Measurements from ENCODE around the gene LMBR1. TPM values are rescaled to one million over a fixed set of nuclear protein-coding genes. Genes with fewer than 3 reads are reported as not detected.

LMBR1 gene
- total and polyA plus RNA-seq, 2 donors (not counting 1 experiment from before 2014, with no cell fraction given): 30.8 to 41.6 TPM

- no peaks in the 10 kb centered on the region for H3K4me1 ChIP-seq (ENCODE audit: control insufficient read depth, extremely low read depth, insufficient read depth, low read length)
- no peak for DNase-seq (ENCODE audit: low read depth in 2 of 2)
- no peak overlapping the region for H3K9ac ChIP-seq (ENCODE audit: insufficient read depth, low read length)
- H3K4me3 ChIP-seq (replicated peaks in 1 of 4; ENCODE audit: control extremely low read depth in 1 of 4, insufficient read depth in 1 of 4, low read depth in 3 of 4, low read length in 4 of 4): no peak overlapping the region
- H2AFZ ChIP-seq (ENCODE audit: low read length): no peak overlapping the region
- TF ChIP-seq, protein P1, sequence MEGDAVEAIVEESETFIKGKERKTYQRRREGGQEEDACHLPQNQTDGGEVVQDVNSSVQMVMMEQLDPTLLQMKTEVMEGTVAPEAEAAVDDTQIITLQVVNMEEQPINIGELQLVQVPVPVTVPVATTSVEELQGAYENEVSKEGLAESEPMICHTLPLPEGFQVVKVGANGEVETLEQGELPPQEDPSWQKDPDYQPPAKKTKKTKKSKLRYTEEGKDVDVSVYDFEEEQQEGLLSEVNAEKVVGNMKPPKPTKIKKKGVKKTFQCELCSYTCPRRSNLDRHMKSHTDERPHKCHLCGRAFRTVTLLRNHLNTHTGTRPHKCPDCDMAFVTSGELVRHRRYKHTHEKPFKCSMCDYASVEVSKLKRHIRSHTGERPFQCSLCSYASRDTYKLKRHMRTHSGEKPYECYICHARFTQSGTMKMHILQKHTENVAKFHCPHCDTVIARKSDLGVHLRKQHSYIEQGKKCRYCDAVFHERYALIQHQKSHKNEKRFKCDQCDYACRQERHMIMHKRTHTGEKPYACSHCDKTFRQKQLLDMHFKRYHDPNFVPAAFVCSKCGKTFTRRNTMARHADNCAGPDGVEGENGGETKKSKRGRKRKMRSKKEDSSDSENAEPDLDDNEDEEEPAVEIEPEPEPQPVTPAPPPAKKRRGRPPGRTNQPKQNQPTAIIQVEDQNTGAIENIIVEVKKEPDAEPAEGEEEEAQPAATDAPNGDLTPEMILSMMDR (conservative IDR thresholded peaks at IDR 0.05 in 1 of 2, IDR thresholded peaks at IDR 0.05 in 1 of 2; ENCODE audit: low read depth in 1 of 2, low read length in 2 of 2): no peak
- no peak for TF ChIP-seq EZH2 (IDR thresholded peaks at IDR 0.05; ENCODE audit: low read length, missing control alignments)
- H3K9me3 ChIP-seq (ENCODE audit: control insufficient read depth, insufficient read depth, low read depth, low read length): no peaks in the 10 kb centered on the region
- no peak overlapping the region for H3K4me2 ChIP-seq (ENCODE audit: extremely low read depth, insufficient read depth, low read length)
- H4K20me1 ChIP-seq (ENCODE audit: control insufficient read depth, extremely low read depth, insufficient read depth, low read length): no peaks in the 10 kb centered on the region
- H3K27ac ChIP-seq (ENCODE audit: insufficient read depth, low read length): no peak overlapping the region
- no peaks in the 10 kb centered on the region for H3K27me3 ChIP-seq (ENCODE audit: control insufficient read depth, insufficient read depth, low read length)
- H3K79me2 ChIP-seq (ENCODE audit: control insufficient read depth, insufficient read depth, low read length): no peaks in the 10 kb centered on the region
- no peaks in the 10 kb centered on the region for H3K36me3 ChIP-seq (ENCODE audit: control insufficient read depth, insufficient read depth, low read length)
Measured at GRCh38 chr7:156739596-156739995, 153.4 kb downstream of the LMBR1 start.

DNA sequence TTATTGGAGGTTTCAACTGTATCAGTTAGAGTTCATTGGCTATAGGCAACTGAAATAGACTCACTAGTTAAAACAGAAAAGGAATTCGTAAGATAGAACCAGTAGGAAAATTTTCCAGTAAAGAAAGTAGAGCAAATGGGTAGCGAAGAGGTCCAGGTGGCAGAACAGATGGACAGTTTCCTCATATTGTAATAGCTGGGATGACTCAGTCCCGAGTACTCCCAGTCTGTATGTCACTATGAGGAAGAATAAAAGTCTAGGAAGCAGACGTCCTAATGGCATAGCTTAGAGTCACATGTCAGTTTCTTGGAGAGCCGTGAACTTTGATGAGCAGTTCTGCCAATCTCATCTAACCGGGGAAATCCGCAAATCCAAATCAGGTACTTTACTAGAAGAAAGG, 157.1 kb downstream of the LMBR1 start:
- H3K4me3 ChIP-seq (replicated peaks in 1 of 4; ENCODE audit: control extremely low read depth in 1 of 4, insufficient read depth in 1 of 4, low read depth in 3 of 4, low read length in 4 of 4): no peak overlapping the region
- no peak overlapping the region for H2AFZ ChIP-seq (ENCODE audit: low read length)
- no peaks in the 10 kb centered on the region for H4K20me1 ChIP-seq (ENCODE audit: control insufficient read depth, extremely low read depth, insufficient read depth, low read length)
- H3K9ac ChIP-seq (ENCODE audit: insufficient read depth, low read length): no peak overlapping the region
- no peak overlapping the region for H3K27ac ChIP-seq (ENCODE audit: insufficient read depth, low read length)
- H3K27me3 ChIP-seq (ENCODE audit: control insufficient read depth, insufficient read depth, low read length): no peaks in the 10 kb centered on the region
- H3K36me3 ChIP-seq (ENCODE audit: control insufficient read depth, insufficient read depth, low read length): no peaks in the 10 kb centered on the region
- TF ChIP-seq, protein P1 (conservative IDR thresholded peaks at IDR 0.05 in 1 of 2, IDR thresholded peaks at IDR 0.05 in 1 of 2; ENCODE audit: low read depth in 1 of 2, low read length in 2 of 2): no peak
- no peak for TF ChIP-seq EZH2 (IDR thresholded peaks at IDR 0.05; ENCODE audit: low read length, missing control alignments)
- no peaks in the 10 kb centered on the region for H3K9me3 ChIP-seq (ENCODE audit: control insufficient read depth, insufficient read depth, low read depth, low read length)
- no peaks in the 10 kb centered on the region for H3K79me2 ChIP-seq (ENCODE audit: control insufficient read depth, insufficient read depth, low read length)
- no peak overlapping the region for H3K4me2 ChIP-seq (ENCODE audit: extremely low read depth, insufficient read depth, low read length)
- H3K4me1 ChIP-seq (ENCODE audit: control insufficient read depth, extremely low read depth, insufficient read depth, low read length): no peaks in the 10 kb centered on the region
- DNase-seq (ENCODE audit: low read depth in 2 of 2): peak; percentile 14 to 19

- no peak for TF ChIP-seq EZH2 (IDR thresholded peaks at IDR 0.05; ENCODE audit: low read length, missing control alignments)
- TF ChIP-seq, protein P1 (conservative IDR thresholded peaks at IDR 0.05 in 1 of 2, IDR thresholded peaks at IDR 0.05 in 1 of 2; ENCODE audit: low read depth in 1 of 2, low read length in 2 of 2): no peak
Measured at GRCh38 chr7:156733638-156734037, 159.3 kb downstream of the LMBR1 start.

More at GRCh38 chr7:156733638-156734037, 159.3 kb downstream of the LMBR1 start:
- Histone ChIP-seq H3K79me2 (ENCODE audit: control insufficient read depth, insufficient read depth, low read length) (no peaks in the 10 kb centered on the region), H3K4me2 (ENCODE audit: extremely low read depth, insufficient read depth, low read length) (no peak overlapping the region), H4K20me1 (ENCODE audit: control insufficient read depth, extremely low read depth, insufficient read depth, low read length) (no peaks in the 10 kb centered on the region), H3K4me3 (replicated peaks in 1 of 4; ENCODE audit: control extremely low read depth in 1 of 4, insufficient read depth in 1 of 4, low read depth in 3 of 4, low read length in 4 of 4) (no peak overlapping the region), H2AFZ (ENCODE audit: low read length) (no peak overlapping the region), H3K27ac (ENCODE audit: insufficient read depth, low read length) (no peak overlapping the region), H3K9me3 (ENCODE audit: control insufficient read depth, insufficient read depth, low read depth, low read length) (no peaks in the 10 kb centered on the region), H3K9ac (ENCODE audit: insufficient read depth, low read length) (no peak overlapping the region), H3K36me3 (ENCODE audit: control insufficient read depth, insufficient read depth, low read length) (no peaks in the 10 kb centered on the region), H3K27me3 (ENCODE audit: control insufficient read depth, insufficient read depth, low read length) (no peaks in the 10 kb centered on the region), H3K4me1 (ENCODE audit: control insufficient read depth, extremely low read depth, insufficient read depth, low read length) (no peaks in the 10 kb centered on the region)
- no peak for DNase-seq (ENCODE audit: low read depth in 2 of 2)

Data from fibroblast of lung (primary cell).